ENCODE data around the gene SIGLEC6.

SIGLEC6 gene

GRCh38 chr19:51548891-51549305 lies 17.4 kb upstream of the SIGLEC6 start:
- in situ Hi-C loops (cut with MboI; ENCODE audit: low sequenced_read_pairs): no loop called here

GRCh38 chr19:51548213-51548651 lies 16.8 kb upstream of the SIGLEC6 start:
- in situ Hi-C loops (cut with MboI; ENCODE audit: low sequenced_read_pairs): no loop called here

GRCh38 chr19:51547397-51548212 lies 16.1 kb upstream of the SIGLEC6 start:
- in situ Hi-C loops (cut with MboI; ENCODE audit: low sequenced_read_pairs): no loop called here

- in situ Hi-C loops (cut with MboI; ENCODE audit: low sequenced_read_pairs): no loop called here
Measured at GRCh38 chr19:51546650-51547396, 15.4 kb upstream of the SIGLEC6 start.

- in situ Hi-C loops (cut with MboI; ENCODE audit: low sequenced_read_pairs): no loop called here
Measured at GRCh38 chr19:51546107-51546649, 14.7 kb upstream of the SIGLEC6 start.

- in situ Hi-C loops (cut with MboI; ENCODE audit: low sequenced_read_pairs): no loop called here
Measured at GRCh38 chr19:51544038-51544437, 12.6 kb upstream of the SIGLEC6 start.

- in situ Hi-C loops (cut with MboI; ENCODE audit: low sequenced_read_pairs): no loop called here
Measured at GRCh38 chr19:51542699-51543098, 11.2 kb upstream of the SIGLEC6 start.

- in situ Hi-C loops (cut with MboI; ENCODE audit: low sequenced_read_pairs): no loop called here
Measured at GRCh38 chr19:51541458-51542357, 10.2 kb upstream of the SIGLEC6 start.

- in situ Hi-C loops (cut with MboI; ENCODE audit: low sequenced_read_pairs): no loop called here
Measured at GRCh38 chr19:51539821-51540366, 8.4 kb upstream of the SIGLEC6 start.

- in situ Hi-C loops (cut with MboI; ENCODE audit: low sequenced_read_pairs): no loop called here
Measured at GRCh38 chr19:51535535-51535934, 4.1 kb upstream of the SIGLEC6 start.

- in situ Hi-C loops (cut with MboI; ENCODE audit: low sequenced_read_pairs): no loop called here
Measured at GRCh38 chr19:51530616-51531015, 854 bp downstream of the SIGLEC6 start.

GRCh38 chr19:51529301-51529700 lies 2.2 kb downstream of the SIGLEC6 start:
- in situ Hi-C loops (cut with MboI; ENCODE audit: low sequenced_read_pairs): no loop called here

- in situ Hi-C loops (cut with MboI; ENCODE audit: low sequenced_read_pairs): no loop called here
Measured at GRCh38 chr19:51525651-51526050, 5.8 kb downstream of the SIGLEC6 start.

- in situ Hi-C loops (cut with MboI; ENCODE audit: low sequenced_read_pairs): no loop called here
Measured at GRCh38 chr19:51524666-51525264, 6.7 kb downstream of the SIGLEC6 start.

GRCh38 chr19:51521781-51522180 lies 9.7 kb downstream of the SIGLEC6 start:
- in situ Hi-C loops (cut with MboI; ENCODE audit: low sequenced_read_pairs): no loop called here

- in situ Hi-C loops (cut with MboI; ENCODE audit: low sequenced_read_pairs): no loop called here
Measured at GRCh38 chr19:51521357-51521756, 10.1 kb downstream of the SIGLEC6 start.

- in situ Hi-C loops (cut with MboI; ENCODE audit: low sequenced_read_pairs): no loop called here
Measured at GRCh38 chr19:51520728-51521127, 10.7 kb downstream of the SIGLEC6 start.

- in situ Hi-C loops (cut with MboI; ENCODE audit: low sequenced_read_pairs): no loop called here
Measured at GRCh38 chr19:51514866-51515481, 16.5 kb downstream of the SIGLEC6 start.

GRCh38 chr19:51513968-51514367 lies 17.5 kb downstream of the SIGLEC6 start:
- in situ Hi-C loops (cut with MboI; ENCODE audit: low sequenced_read_pairs): no loop called here

- in situ Hi-C loops (cut with MboI; ENCODE audit: low sequenced_read_pairs): no loop called here
Measured at GRCh38 chr19:51511353-51511752, 20.1 kb downstream of the SIGLEC6 start.

Measured in HL-60/S4 (cell line).